ENCODE results near the gene TMPRSS7. TPM values are rescaled to one million over a fixed set of nuclear protein-coding genes. Genes with fewer than 3 reads are reported as not detected.

TMPRSS7 gene
- total RNA-seq, 1 experiment from 2014 or later = not detected

DNA sequence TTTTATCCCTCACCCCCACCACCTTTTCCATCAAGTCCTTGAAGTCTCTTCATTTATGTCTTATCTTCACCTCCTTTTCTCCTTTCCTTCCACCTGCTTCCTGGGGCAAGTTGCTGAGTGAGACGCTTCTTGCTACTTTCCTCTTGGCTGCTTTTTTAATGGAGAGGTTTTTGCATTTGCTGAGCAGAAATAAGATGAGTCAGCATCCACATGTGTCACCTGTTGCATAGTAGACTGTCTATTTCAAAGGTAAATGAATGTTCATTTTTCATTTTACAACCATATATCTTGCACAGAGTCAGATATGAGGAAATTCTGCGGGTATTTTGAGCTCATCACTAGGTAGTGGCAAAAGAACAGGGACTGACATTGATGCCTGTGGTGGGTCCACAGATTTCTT is 70.2 kb downstream of the TMPRSS7 start:
- Histone ChIP-seq H4K20me1 (ENCODE audit: insufficient read depth, low read depth, low read length) (no peaks in the 10 kb centered on the region), H3K36me3 (ENCODE audit: insufficient read depth, low read length) (no peaks in the 10 kb centered on the region), H3K9me2 (replicated peaks; ENCODE audit: insufficient read depth, low read length) (no peaks in the 10 kb centered on the region), H3K27me3 (ENCODE audit: low read length) (no peaks in the 10 kb centered on the region), H3K9me3 (ENCODE audit: low read length) (no peaks in the 10 kb centered on the region), H3K79me2 (ENCODE audit: low read length) (no peaks in the 10 kb centered on the region), H3K4me1 (ENCODE audit: low read length) (no peaks in the 10 kb centered on the region), H3K4me2 (ENCODE audit: low read depth, low read length, poor library complexity, severe bottlenecking) (no peak overlapping the region), H2AFZ (ENCODE audit: low read length) (no peak overlapping the region), H3K27ac (ENCODE audit: low read length) (no peak overlapping the region), H3K9ac (ENCODE audit: low read length) (no peak overlapping the region), H3K4me3 (ENCODE audit: low read length) (no peak overlapping the region)
- no peak for DNase-seq

DNA sequence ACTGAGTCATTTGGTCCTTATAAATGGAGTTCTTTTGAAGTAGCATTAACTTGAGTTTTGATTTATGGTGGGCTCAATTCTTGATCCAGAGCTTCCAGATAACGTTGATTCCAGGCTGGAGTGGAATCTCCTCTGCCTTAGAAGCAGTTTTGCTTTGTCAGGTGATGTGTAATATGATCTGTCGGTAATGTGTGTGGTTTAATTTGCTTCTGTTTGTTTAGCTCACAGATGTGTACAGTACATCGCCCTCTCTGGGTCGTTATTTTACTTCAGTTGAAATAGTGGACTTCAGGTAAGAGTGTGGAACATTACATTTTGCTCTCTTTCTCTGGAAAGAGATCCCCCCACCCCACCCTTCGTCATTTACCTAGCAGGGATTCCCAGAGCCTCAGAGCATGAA is 74.8 kb downstream of the TMPRSS7 start:
- H3K9me3 ChIP-seq (ENCODE audit: low read length) = no peaks in the 10 kb centered on the region
- H3K4me3 ChIP-seq (ENCODE audit: low read length) = no peak overlapping the region
- peaks cover 25% of the 10 kb centered on the region for H3K4me1 ChIP-seq (ENCODE audit: low read length)
- no peaks in the 10 kb centered on the region for H3K9me2 ChIP-seq (replicated peaks; ENCODE audit: insufficient read depth, low read length)
- H3K27ac ChIP-seq (ENCODE audit: low read length) = no peak overlapping the region
- no peak overlapping the region for H3K9ac ChIP-seq (ENCODE audit: low read length)
- H4K20me1 ChIP-seq (ENCODE audit: insufficient read depth, low read depth, low read length) = no peaks in the 10 kb centered on the region
- no peak for DNase-seq
- H3K79me2 ChIP-seq (ENCODE audit: low read length) = no peaks in the 10 kb centered on the region
- H3K27me3 ChIP-seq (ENCODE audit: low read length) = no peaks in the 10 kb centered on the region
- no peak overlapping the region for H2AFZ ChIP-seq (ENCODE audit: low read length)
- no peaks in the 10 kb centered on the region for H3K36me3 ChIP-seq (ENCODE audit: insufficient read depth, low read length)
- H3K4me2 ChIP-seq (ENCODE audit: low read depth, low read length, poor library complexity, severe bottlenecking) = no peak overlapping the region

DNA sequence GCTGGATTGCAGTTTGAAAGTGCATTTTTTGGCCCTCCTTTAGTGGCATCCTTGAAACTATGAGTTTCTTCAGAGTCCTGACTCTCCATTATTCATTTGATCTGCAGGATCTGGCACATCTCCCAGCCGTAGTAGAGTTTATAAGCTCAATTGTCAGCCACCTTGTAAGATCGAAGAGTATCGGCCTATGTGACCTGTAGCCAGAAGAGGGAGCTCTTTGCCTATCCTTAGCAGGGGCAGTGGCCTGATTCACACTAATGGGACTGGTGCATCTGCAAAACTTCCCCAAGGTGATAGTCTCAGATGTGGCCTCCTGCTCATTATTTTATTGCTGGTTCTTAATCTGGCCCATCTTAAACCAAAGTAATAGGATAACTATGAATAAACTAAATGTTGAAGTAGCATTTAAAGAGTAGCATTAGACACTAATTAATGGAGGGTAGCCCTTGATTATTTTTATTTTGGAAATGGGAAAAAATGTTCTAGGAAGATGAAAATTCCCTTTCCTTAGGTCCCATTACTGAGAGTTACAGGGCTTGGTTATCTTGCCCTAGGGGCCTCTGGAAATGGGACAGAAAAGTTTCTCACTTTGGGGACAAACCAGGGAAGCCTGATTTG is 77.4 kb downstream of the TMPRSS7 start:
- H3K4me2 ChIP-seq (ENCODE audit: low read depth, low read length, poor library complexity, severe bottlenecking) = peak overlapping the region; percentile 26
- peak; percentile 94 for DNase-seq
- H4K20me1 ChIP-seq (ENCODE audit: insufficient read depth, low read depth, low read length) = no peaks in the 10 kb centered on the region
- peak overlapping the region; percentile 29 for H3K9ac ChIP-seq (ENCODE audit: low read length)
- H3K79me2 ChIP-seq (ENCODE audit: low read length) = no peaks in the 10 kb centered on the region
- peak overlapping the region; percentile 99 for H3K27ac ChIP-seq (ENCODE audit: low read length)
- H2AFZ ChIP-seq (ENCODE audit: low read length) = no peak overlapping the region
- no peaks in the 10 kb centered on the region for H3K9me3 ChIP-seq (ENCODE audit: low read length)
- H3K27me3 ChIP-seq (ENCODE audit: low read length) = no peaks in the 10 kb centered on the region
- no peaks in the 10 kb centered on the region for H3K36me3 ChIP-seq (ENCODE audit: insufficient read depth, low read length)
- no peaks in the 10 kb centered on the region for H3K9me2 ChIP-seq (replicated peaks; ENCODE audit: insufficient read depth, low read length)
- peaks cover 51% of the 10 kb centered on the region for H3K4me1 ChIP-seq (ENCODE audit: low read length)
- no peak overlapping the region for H3K4me3 ChIP-seq (ENCODE audit: low read length)

DNA sequence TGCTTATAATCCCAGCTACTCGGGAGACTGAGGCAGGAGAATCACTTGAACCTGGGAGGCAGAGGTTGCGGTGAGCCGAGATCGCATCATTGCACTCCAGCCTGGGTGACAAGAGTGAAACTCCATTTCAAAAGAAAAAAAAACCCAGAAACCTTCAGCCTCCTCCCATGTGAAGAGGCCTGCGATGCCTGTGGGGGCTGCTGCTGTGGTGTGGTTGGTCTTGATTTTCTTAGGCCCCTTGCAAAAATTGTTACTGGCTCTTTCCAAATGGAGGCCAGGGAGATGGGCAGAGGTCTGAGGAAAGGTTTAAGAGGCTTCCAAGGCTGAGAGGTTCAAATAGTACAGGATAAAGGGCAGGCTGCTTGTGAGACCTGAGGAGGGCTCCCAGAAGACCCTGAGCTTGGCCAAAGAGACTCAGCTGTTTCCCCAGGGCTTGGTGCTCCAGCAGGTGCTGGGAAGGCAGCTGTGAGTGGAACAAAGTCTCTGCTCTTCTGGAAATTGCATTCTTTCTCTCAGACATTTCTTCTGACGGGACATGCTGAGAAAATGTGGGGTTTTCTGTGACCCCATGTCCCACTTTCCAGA is 80.1 kb downstream of the TMPRSS7 start:
- Histone ChIP-seq H3K9me3 (ENCODE audit: low read length) (no peaks in the 10 kb centered on the region), H3K4me2 (ENCODE audit: low read depth, low read length, poor library complexity, severe bottlenecking) (peak overlapping the region; percentile 64), H3K4me3 (ENCODE audit: low read length) (no peak overlapping the region), H3K27me3 (ENCODE audit: low read length) (no peaks in the 10 kb centered on the region), H3K79me2 (ENCODE audit: low read length) (no peaks in the 10 kb centered on the region), H4K20me1 (ENCODE audit: insufficient read depth, low read depth, low read length) (no peaks in the 10 kb centered on the region), H3K4me1 (ENCODE audit: low read length) (peaks cover 78% of the 10 kb centered on the region), H3K27ac (ENCODE audit: low read length) (peak overlapping the region; percentile 99), H3K9ac (ENCODE audit: low read length) (peak overlapping the region; percentile 65), H3K36me3 (ENCODE audit: insufficient read depth, low read length) (no peaks in the 10 kb centered on the region), H3K9me2 (replicated peaks; ENCODE audit: insufficient read depth, low read length) (no peaks in the 10 kb centered on the region), H2AFZ (ENCODE audit: low read length) (peak overlapping the region; percentile 39)
- DNase-seq = no peak

DNA sequence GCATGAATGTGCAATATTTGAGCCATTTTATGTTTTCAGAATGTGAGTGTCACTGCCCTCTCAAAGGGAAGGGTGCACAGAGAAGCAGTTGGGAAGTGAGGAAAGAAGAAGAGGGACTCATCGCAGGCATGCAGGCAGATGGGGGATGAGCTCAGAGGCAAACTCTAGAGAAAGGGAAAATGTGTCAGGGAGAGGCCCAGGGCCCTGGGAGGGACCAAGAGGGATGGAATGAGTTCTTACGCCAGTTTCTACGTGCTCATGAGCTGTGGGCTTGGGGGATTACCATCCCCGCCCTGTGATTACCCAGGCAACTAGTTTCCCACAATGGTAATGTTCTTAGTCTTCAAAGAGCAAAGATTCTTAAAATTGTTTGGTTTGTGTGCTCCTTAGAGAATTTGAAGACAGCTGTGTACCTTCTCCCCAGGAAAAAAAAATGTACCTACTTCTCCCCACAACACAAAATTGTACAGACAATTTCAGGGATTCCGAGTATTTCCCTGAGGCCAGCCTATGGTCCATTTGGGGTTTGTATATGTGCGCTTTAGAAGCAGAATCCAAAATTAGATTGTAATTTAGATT is 80.7 kb downstream of the TMPRSS7 start:
- peaks cover 84% of the 10 kb centered on the region for H3K4me1 ChIP-seq (ENCODE audit: low read length)
- H2AFZ ChIP-seq (ENCODE audit: low read length) = peak overlapping the region; percentile 39
- no peaks in the 10 kb centered on the region for H3K9me3 ChIP-seq (ENCODE audit: low read length)
- H3K4me3 ChIP-seq (ENCODE audit: low read length) = no peak overlapping the region
- peak overlapping the region; percentile 65 for H3K9ac ChIP-seq (ENCODE audit: low read length)
- H3K27ac ChIP-seq (ENCODE audit: low read length) = peak overlapping the region; percentile 99
- peak overlapping the region; percentile 64 for H3K4me2 ChIP-seq (ENCODE audit: low read depth, low read length, poor library complexity, severe bottlenecking)
- H3K36me3 ChIP-seq (ENCODE audit: insufficient read depth, low read length) = no peaks in the 10 kb centered on the region
- no peaks in the 10 kb centered on the region for H4K20me1 ChIP-seq (ENCODE audit: insufficient read depth, low read depth, low read length)
- no peaks in the 10 kb centered on the region for H3K27me3 ChIP-seq (ENCODE audit: low read length)
- H3K79me2 ChIP-seq (ENCODE audit: low read length) = no peaks in the 10 kb centered on the region
- peak; percentile 50 for DNase-seq
- no peaks in the 10 kb centered on the region for H3K9me2 ChIP-seq (replicated peaks; ENCODE audit: insufficient read depth, low read length)

DNA sequence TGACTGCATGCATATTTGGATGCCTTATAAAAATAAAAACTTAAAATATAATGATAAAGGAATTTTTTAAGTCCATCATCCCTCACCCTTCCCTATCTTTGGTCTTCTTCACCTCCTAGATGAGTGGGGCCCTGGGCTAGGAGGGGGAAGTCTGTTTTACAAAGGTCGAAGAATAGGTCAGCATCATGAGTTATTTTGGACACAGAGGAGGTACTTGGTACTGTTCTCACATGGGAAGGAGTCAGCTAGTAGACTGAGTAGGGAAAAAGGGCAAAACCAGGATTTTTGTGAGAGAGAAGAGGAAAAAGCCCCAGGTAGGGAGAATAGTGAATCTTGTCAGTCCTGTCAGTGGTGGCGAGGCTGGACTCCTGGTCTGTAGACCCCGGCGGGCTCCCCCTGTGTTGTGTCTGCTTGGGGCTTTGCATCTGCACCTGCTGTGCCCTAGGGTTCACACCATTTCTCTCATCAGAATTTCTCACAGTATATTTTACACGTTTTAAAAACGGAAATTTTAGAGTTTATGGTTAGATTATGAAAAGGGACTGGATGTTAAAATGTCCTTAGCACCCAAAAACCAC is 81.4 kb downstream of the TMPRSS7 start:
- H3K4me2 ChIP-seq (ENCODE audit: low read depth, low read length, poor library complexity, severe bottlenecking) = peak overlapping the region; percentile 64
- H3K4me1 ChIP-seq (ENCODE audit: low read length) = peaks cover 91% of the 10 kb centered on the region
- H3K4me3 ChIP-seq (ENCODE audit: low read length) = 0 out of 2 replicates have a peak overlapping the region, but pooled peaks have one; percentile 26
- peak overlapping the region; percentile 65 for H3K9ac ChIP-seq (ENCODE audit: low read length)
- no peaks in the 10 kb centered on the region for H4K20me1 ChIP-seq (ENCODE audit: insufficient read depth, low read depth, low read length)
- H3K9me3 ChIP-seq (ENCODE audit: low read length) = no peaks in the 10 kb centered on the region
- no peaks in the 10 kb centered on the region for H3K9me2 ChIP-seq (replicated peaks; ENCODE audit: insufficient read depth, low read length)
- no peaks in the 10 kb centered on the region for H3K27me3 ChIP-seq (ENCODE audit: low read length)
- no peaks in the 10 kb centered on the region for H3K36me3 ChIP-seq (ENCODE audit: insufficient read depth, low read length)
- H2AFZ ChIP-seq (ENCODE audit: low read length) = no peak overlapping the region
- H3K79me2 ChIP-seq (ENCODE audit: low read length) = no peaks in the 10 kb centered on the region
- DNase-seq = peak; percentile 49
- H3K27ac ChIP-seq (ENCODE audit: low read length) = peak overlapping the region; percentile 99

DNA sequence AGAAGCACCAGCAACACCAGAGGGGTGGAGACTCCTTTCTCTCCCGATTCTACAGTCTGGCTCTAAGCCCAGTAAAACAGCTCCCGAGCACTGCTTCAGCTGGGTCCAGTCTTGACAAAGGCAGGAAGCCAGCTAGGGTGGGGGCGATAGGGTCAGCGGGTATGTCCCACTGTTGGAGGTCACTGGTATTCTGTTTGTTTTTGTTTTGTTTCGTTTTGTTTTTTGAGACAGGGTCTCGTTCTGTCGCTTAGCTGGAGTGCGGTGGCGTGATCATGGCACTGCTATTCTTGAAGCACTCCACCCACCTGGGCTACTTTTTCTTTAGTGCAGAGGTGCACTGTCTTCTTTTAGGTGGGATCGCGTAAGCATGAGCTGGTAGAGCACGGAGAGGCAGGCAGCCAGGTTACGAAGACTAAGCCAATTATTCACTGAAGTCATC is 82.2 kb downstream of the TMPRSS7 start:
- H3K9me3 ChIP-seq (ENCODE audit: low read length) = no peaks in the 10 kb centered on the region
- H3K4me1 ChIP-seq (ENCODE audit: low read length) = peaks cover 99% of the 10 kb centered on the region
- H3K4me3 ChIP-seq (ENCODE audit: low read length) = peak overlapping the region; percentile 26
- H3K79me2 ChIP-seq (ENCODE audit: low read length) = no peaks in the 10 kb centered on the region
- H3K9ac ChIP-seq (ENCODE audit: low read length) = peak overlapping the region; percentile 65
- no peaks in the 10 kb centered on the region for H4K20me1 ChIP-seq (ENCODE audit: insufficient read depth, low read depth, low read length)
- H3K27ac ChIP-seq (ENCODE audit: low read length) = peak overlapping the region; percentile 99
- peak overlapping the region; percentile 64 for H3K4me2 ChIP-seq (ENCODE audit: low read depth, low read length, poor library complexity, severe bottlenecking)
- no peak overlapping the region for H2AFZ ChIP-seq (ENCODE audit: low read length)
- no peaks in the 10 kb centered on the region for H3K9me2 ChIP-seq (replicated peaks; ENCODE audit: insufficient read depth, low read length)
- no peaks in the 10 kb centered on the region for H3K27me3 ChIP-seq (ENCODE audit: low read length)
- H3K36me3 ChIP-seq (ENCODE audit: insufficient read depth, low read length) = no peaks in the 10 kb centered on the region
- DNase-seq = no peak

DNA sequence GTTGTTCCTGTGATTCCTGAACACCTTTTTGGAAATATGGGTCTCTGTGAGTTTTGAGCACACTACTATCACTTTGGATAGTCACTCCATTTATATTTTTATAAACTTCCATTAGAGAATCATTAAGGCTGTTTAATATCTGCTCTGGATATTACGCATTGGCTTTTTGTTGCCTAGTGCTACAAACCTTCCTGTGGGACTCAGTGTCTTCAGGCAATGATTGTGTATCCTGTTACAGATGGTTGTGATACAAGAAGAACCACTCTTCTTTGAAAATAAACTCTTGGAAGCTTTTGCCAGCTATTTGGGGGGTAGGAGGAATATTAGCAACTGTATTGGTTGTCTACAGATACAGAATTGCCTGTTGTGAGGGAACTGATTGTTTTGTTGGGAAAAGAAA is 82.9 kb downstream of the TMPRSS7 start:
- H3K9me2 ChIP-seq (replicated peaks; ENCODE audit: insufficient read depth, low read length) = no peaks in the 10 kb centered on the region
- DNase-seq = peak; percentile 57
- peaks cover 100% of the 10 kb centered on the region for H3K4me1 ChIP-seq (ENCODE audit: low read length)
- H4K20me1 ChIP-seq (ENCODE audit: insufficient read depth, low read depth, low read length) = no peaks in the 10 kb centered on the region
- peak overlapping the region; percentile 64 for H3K4me2 ChIP-seq (ENCODE audit: low read depth, low read length, poor library complexity, severe bottlenecking)
- peak overlapping the region; percentile 26 for H3K4me3 ChIP-seq (ENCODE audit: low read length)
- no peaks in the 10 kb centered on the region for H3K27me3 ChIP-seq (ENCODE audit: low read length)
- no peaks in the 10 kb centered on the region for H3K9me3 ChIP-seq (ENCODE audit: low read length)
- no peaks in the 10 kb centered on the region for H3K79me2 ChIP-seq (ENCODE audit: low read length)
- H2AFZ ChIP-seq (ENCODE audit: low read length) = no peak overlapping the region
- H3K36me3 ChIP-seq (ENCODE audit: insufficient read depth, low read length) = no peaks in the 10 kb centered on the region
- H3K27ac ChIP-seq (ENCODE audit: low read length) = peak overlapping the region; percentile 99
- peak overlapping the region; percentile 65 for H3K9ac ChIP-seq (ENCODE audit: low read length)
